Mesodermal cell (in vitro differentiated cells): Measurements from ENCODE around the gene F8. TPM values are rescaled to one million over a fixed set of nuclear protein-coding genes. Genes with fewer than 3 reads are reported as not detected.

Experiments used
- H3K27ac ChIP-seq: 2 replicates; pipeline ENCODE4 v1.7.0; 2013; ENCODE audit warnings: mild to moderate bottlenecking, low read depth, low read length, moderate library complexity; ENCODE audit not compliant: severe bottlenecking
- H3K36me3 ChIP-seq: 2 replicates; pipeline ENCODE4 v1.7.1; 2013; ENCODE audit warnings: mild to moderate bottlenecking, low read length, moderate library complexity; ENCODE audit not compliant: control insufficient read depth, insufficient read depth
- H3K4me1 ChIP-seq: one replicate; pipeline ENCODE4 v1.7.1; 2013; ENCODE audit warnings: mild to moderate bottlenecking, low read length; ENCODE audit not compliant: insufficient read depth, control insufficient read depth, poor library complexity, severe bottlenecking
- H3K4me3 ChIP-seq: 2 replicates; pipeline ENCODE4 v1.7.0; 2013; ENCODE audit warnings: low read length, control low read depth, mild to moderate bottlenecking; ENCODE audit not compliant: insufficient read depth, poor library complexity, severe bottlenecking; ENCODE audit errors: extremely low read depth
- H3K9me3 ChIP-seq: 2 replicates; pipeline ENCODE4 v1.7.1; 2013; ENCODE audit warnings: mild to moderate bottlenecking, low read length, moderate library complexity; ENCODE audit not compliant: control insufficient read depth
- WGBS, 2 experiments: methylation state at CpG; one replicate each; pipeline ENCODE4 v1.1.5; 2013; ENCODE audit warnings: missing lambda C conversion rate in 2 of 2; ENCODE audit not compliant: insufficient coverage in 2 of 2; 5-methylcytosine and 5-hydroxymethylcytosine counted together
- polyA plus RNA-seq, 2 experiments: library from polyadenylated mRNA; stranded (reverse); fragments of 50-300 nt; gene quantifications; one replicate each; pipeline ENCODE4 v1.2.3, GENCODE V29; 2013

The F8 gene
- polyA plus RNA-seq (2013, experiment 1 of 2), result 1.4 TPM
- 1.7 TPM for polyA plus RNA-seq (2013, experiment 2 of 2)

DNA sequence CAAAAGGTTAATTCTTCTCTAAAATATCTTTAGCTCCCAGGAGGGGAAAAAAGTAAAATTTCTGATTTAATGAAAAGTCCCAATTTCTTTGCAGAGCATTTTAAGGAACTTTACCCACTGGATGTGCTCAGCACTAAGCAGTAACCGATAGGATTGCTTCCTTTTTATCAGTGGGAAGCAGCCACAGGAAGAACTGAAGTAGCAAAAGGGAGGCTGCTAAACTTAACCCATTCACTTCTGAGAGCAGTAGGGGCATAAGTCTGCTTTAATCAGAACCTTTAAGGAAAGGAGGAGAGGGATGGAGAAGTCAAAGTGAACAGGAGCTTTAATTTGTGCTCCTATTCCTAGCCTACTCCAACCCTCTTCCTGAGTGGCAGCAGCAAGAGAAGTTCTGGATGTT, at the start of gene F8:
F8 (minus strand) TSS at position 139 of the 400 bp plus-strand sequence. CDS start 171 bp downstream, outside the sequence.
- Histone ChIP-seq H3K27ac (no peak within 1 kb of the TSS), H3K9me3 (no peaks in the 10 kb centered on the region), H3K4me1 (peaks cover 2% of the 10 kb centered on the region), H3K36me3 (no peaks in the 10 kb centered on the region), H3K4me3 (no peak within 1 kb of the TSS)
- no CpG with 5 or more reads among the region's 1 CpG for WGBS, 2 experiments

- H3K36me3 ChIP-seq, result peaks cover 20% of the 10 kb centered on the region
- no peaks in the 10 kb centered on the region for H3K9me3 ChIP-seq
- peaks cover 6% of the 10 kb centered on the region for H3K4me1 ChIP-seq
- H3K4me3 ChIP-seq, result peak overlapping the region; percentile 62
- peak overlapping the region; percentile 29 for H3K27ac ChIP-seq
- 0% methylated on average over 6 to 8 of the region's 25 CpGs for WGBS, 2 experiments
Observed at GRCh38 chrX:155071694-155072280, 49.3 kb upstream of the F8 start.

- H3K9me3 ChIP-seq, result no peaks in the 10 kb centered on the region
- H3K4me1 ChIP-seq, result peaks cover 6% of the 10 kb centered on the region
- H3K27ac ChIP-seq, result peak within 1 kb of the TSS; percentile 29
- peaks cover 15% of the 10 kb centered on the region for H3K36me3 ChIP-seq
- peak within 1 kb of the TSS; percentile 62 for H3K4me3 ChIP-seq
- 0% methylated on average over 5 to 7 of the region's 81 CpGs for WGBS, 2 experiments
Observed at GRCh38 chrX:155070975-155071693, 48.6 kb upstream of the F8 start, which contains the start of the genes BRCC3, CMC4 and MTCP1. TSS of gene BRCC3 (plus strand) at chrX:155071508. CDS start at chrX:155071528, 20 bp downstream. TSS of gene CMC4 (minus strand) at chrX:155071136. CDS start at chrX:155064023, 7,113 bp downstream. TSS of gene MTCP1 (minus strand) at chrX:155071136. CDS start at chrX:155066010, 5,126 bp downstream.

DNA sequence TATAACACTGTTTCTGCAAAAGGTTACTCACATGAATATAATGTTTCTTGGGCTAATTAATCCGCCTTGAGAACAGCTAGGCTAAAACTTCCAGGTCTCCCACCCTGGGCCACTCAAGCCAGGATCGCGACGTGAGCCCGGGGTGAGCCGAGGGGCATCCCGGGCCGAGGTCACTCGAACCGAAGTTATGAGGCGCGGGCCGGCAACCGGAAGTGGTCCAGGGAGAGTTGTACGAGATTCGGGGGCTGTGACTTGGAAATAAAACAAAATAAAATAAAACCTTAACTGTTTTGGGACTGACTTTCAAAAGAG, 48.1 kb upstream of the F8 start:
- Histone ChIP-seq H3K27ac (peak overlapping the region; percentile 10), H3K4me1 (peaks cover 6% of the 10 kb centered on the region), H3K36me3 (peaks cover 10% of the 10 kb centered on the region), H3K9me3 (no peaks in the 10 kb centered on the region), H3K4me3 (peak overlapping the region; percentile 49)
- no CpG with 5 or more reads among the region's 16 CpGs for WGBS, 2 experiments

DNA sequence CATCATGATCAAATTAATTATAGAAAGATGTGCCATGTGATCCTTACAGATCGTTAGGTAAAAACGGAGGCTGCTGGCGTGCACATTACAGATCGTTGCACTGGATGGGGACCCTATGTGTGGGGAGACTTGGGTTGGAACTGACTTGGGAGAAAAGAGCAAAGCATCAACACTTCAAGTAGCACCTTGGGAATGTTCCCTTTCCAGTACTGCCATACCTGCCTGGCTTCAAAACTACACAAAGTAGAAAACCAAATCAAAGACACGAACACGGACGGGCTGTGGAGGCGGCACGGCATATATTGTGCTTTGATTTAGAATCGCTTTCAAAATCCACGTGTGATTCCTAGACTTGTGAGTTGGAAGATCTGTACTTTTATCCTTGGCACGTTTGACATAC, 47.5 kb upstream of the F8 start:
- H3K4me3 ChIP-seq, result peak overlapping the region; percentile 49
- peaks cover 6% of the 10 kb centered on the region for H3K4me1 ChIP-seq
- H3K27ac ChIP-seq, result no peak overlapping the region
- 10% methylated on average over 4 of the region's 12 CpGs; no CpG with 5 or more reads in 1 of the 2 experiments for WGBS, 2 experiments
- H3K36me3 ChIP-seq, result peaks cover 5% of the 10 kb centered on the region
- H3K9me3 ChIP-seq, result no peaks in the 10 kb centered on the region

DNA sequence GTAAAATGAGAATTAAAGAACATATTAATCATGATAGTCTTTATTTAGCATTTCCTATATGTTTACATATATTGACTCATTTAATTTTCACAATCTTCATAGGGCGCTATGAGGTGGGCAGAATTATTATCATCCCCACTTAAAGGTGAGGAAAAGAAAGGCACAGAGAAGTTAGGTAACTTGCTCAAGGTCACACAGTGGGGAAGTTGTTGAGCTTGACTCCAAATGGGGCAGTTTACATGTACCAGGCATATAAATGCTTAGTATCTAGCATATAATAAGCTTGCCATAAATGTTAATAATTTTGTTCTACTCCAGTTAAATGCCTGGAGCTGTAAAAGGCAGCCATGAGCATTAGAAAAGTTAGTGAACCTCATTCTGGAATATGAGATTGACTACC, 46.9 kb upstream of the F8 start:
- Histone ChIP-seq H3K4me3 (no peak overlapping the region), H3K27ac (no peak overlapping the region), H3K36me3 (peaks cover 5% of the 10 kb centered on the region), H3K4me1 (peaks cover 6% of the 10 kb centered on the region), H3K9me3 (no peaks in the 10 kb centered on the region)
- no CpG with 5 or more reads among the region's 1 CpG for WGBS, 2 experiments

- WGBS, 2 experiments, result 67% methylated on average over 1 of the region's 1 CpG; no CpG with 5 or more reads in 1 of the 2 experiments
- Histone ChIP-seq H3K27ac (peak overlapping the region; percentile 55), H3K4me3 (no peak overlapping the region), H3K4me1 (peaks cover 6% of the 10 kb centered on the region), H3K36me3 (peaks cover under 1% of the 10 kb centered on the region), H3K9me3 (no peaks in the 10 kb centered on the region)
Observed at GRCh38 chrX:155068165-155068564, 45.6 kb upstream of the F8 start.

GRCh38 chrX:155065035-155065734, 42.7 kb upstream of the F8 start:
- H3K9me3 ChIP-seq, result no peaks in the 10 kb centered on the region
- H3K27ac ChIP-seq, result no peak overlapping the region
- 96 to 100% methylated on average over 1 to 4 of the region's 8 CpGs for WGBS, 2 experiments
- H3K4me3 ChIP-seq, result no peak overlapping the region
- H3K36me3 ChIP-seq, result peaks cover 11% of the 10 kb centered on the region
- no peaks in the 10 kb centered on the region for H3K4me1 ChIP-seq

DNA sequence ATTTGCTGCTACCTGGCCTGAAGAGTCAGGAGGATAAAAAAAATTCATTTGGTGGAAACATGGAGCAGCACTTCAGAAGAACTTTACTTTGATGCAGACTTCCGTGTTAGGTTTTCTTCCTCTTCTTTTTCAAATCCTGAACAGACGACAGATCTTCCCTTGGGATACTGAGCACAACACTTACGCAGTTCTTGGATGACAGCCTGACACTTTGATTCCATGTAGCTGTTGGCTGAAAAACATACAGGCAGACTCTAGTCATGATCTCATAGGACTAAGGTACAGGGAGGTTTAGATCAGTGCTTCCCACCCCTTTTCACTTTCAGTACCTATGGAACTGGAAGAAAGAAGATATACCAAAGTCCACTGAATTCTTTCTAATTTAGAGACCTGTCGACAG, 39.2 kb upstream of the F8 start:
- no peak overlapping the region for H3K27ac ChIP-seq
- peaks cover 15% of the 10 kb centered on the region for H3K36me3 ChIP-seq
- no peaks in the 10 kb centered on the region for H3K9me3 ChIP-seq
- H3K4me1 ChIP-seq, result no peaks in the 10 kb centered on the region
- no peak overlapping the region for H3K4me3 ChIP-seq
- 83% methylated on average over 2 of the region's 4 CpGs; no CpG with 5 or more reads in 1 of the 2 experiments for WGBS, 2 experiments

GRCh38 chrX:155056877-155057792, 34.6 kb upstream of the F8 start:
- no peak overlapping the region for H3K4me3 ChIP-seq
- WGBS, 2 experiments, result 52% methylated on average over 7 of the region's 25 CpGs; no CpG with 5 or more reads in 1 of the 2 experiments
- H3K27ac ChIP-seq, result peak overlapping the region; percentile 10
- H3K9me3 ChIP-seq, result no peaks in the 10 kb centered on the region
- H3K4me1 ChIP-seq, result no peaks in the 10 kb centered on the region
- H3K36me3 ChIP-seq, result peaks cover 21% of the 10 kb centered on the region
